AG09309 (cell line): ENCODE measurements around the gene ARMH1.

ENCODE experiments used
- DNase-seq: peaks from one replicate; pipeline ENCODE4 v3.0.0-alpha.2; 2010; ENCODE audit warnings: low read depth
- H3K4me3 ChIP-seq: 2 replicates; pipeline ENCODE4 v1.5.1; 2011; ENCODE audit warnings: mild to moderate bottlenecking, low read depth, low read length, moderate library complexity; ENCODE audit not compliant: control insufficient read depth
- CTCF ChIP-seq: IDR thresholded peaks from 2 replicates; pipeline ENCODE4 v1.5.1; 2011; ENCODE audit warnings: mild to moderate bottlenecking, low read depth, low read length, inconsistent platforms; ENCODE audit not compliant: insufficient read depth, control insufficient read depth; ENCODE audit errors: missing control alignments

Gene ARMH1

GRCh38 chr1:44640200-44640853, 34.2 kb upstream of the ARMH1 start:
- no peak for TF ChIP-seq CTCF
- no peak overlapping the region for H3K4me3 ChIP-seq
- DNase-seq, result no peak

- no peak overlapping the region for H3K4me3 ChIP-seq
- no peak for DNase-seq
- no peak for TF ChIP-seq CTCF
These were observed 33.1 kb upstream of the ARMH1 start for GRCh38 chr1:44641126-44642102.

DNA sequence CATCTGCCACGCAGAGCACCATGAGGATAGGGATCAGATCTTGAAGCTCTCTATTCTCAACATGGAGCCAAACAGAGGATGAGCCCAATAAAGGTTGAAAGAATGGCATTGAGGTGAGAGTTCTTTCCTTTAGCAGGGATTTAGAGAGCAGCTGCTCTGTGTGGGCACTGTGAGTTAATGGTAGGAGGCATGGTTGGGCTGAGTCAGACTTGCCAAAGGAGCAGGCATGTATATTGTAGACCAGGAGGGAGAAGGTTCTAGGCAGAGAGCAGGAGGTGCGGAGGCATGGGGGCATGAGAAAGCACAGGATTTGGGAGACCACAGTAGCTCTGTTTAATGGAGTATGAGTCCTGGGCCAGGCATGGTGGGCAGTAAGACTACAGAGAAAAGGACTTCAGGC, 32.3 kb upstream of the ARMH1 start:
- no peak for TF ChIP-seq CTCF
- no peak overlapping the region for H3K4me3 ChIP-seq
- DNase-seq, result no peak

- TF ChIP-seq CTCF, result no peak
- no peak overlapping the region for H3K4me3 ChIP-seq
- DNase-seq, result no peak
These were observed 31.6 kb upstream of the ARMH1 start for GRCh38 chr1:44642925-44643324.

GRCh38 chr1:44643721-44644334, 30.7 kb upstream of the ARMH1 start:
- no peak for DNase-seq

More at GRCh38 chr1:44643721-44644334, 30.7 kb upstream of the ARMH1 start:
- H3K4me3 ChIP-seq, result no peak overlapping the region
- no peak for TF ChIP-seq CTCF
